NCI-H2107 treated with DMSO at 0.1 percent for 48 hours (cell line): Measurements from ENCODE around the gene HAT1.

ENCODE experiments used
- DNase-seq: peaks from one replicate; lab custom pipeline; 2025; ENCODE audit not compliant: unreplicated experiment; lab: John Stamatoyannopoulos, UW

The HAT1 gene

GRCh38 chr2:172031536-172031935 is 109.3 kb downstream of the HAT1 start:
- DNase-seq, result no peak
